HG03095 (cell line): ENCODE results near the gene OR5K2.
A peak's percentile ranks its signal among the peaks of the same experiment; 100 is the strongest.

Source experiments
- ATAC-seq: cut with Tn5 transposase; IDR thresholded peaks from one replicate; pipeline ENCODE4 v1.9.1; 2021; ENCODE audit warnings: moderate library complexity; ENCODE audit not compliant: unreplicated experiment

OR5K2 gene

GRCh38 chr3:98497381-98497780 is at the start of gene OR5K2:
OR5K2 (plus strand) TSS chr3:98497681; CDS start chr3:98497681, 0 bp downstream.
- ATAC-seq = no peak

- ATAC-seq = peak; percentile 34
Measured at GRCh38 chr3:98449606-98450193, 47.8 kb upstream of the OR5K2 start.

- ATAC-seq = no peak
Measured at GRCh38 chr3:98450372-98450771, 47.1 kb upstream of the OR5K2 start.

GRCh38 chr3:98453827-98454226 is 43.7 kb upstream of the OR5K2 start:
- ATAC-seq = no peak

- no peak for ATAC-seq
Measured at GRCh38 chr3:98454929-98455328, 42.6 kb upstream of the OR5K2 start.

GRCh38 chr3:98457543-98457942 is 39.9 kb upstream of the OR5K2 start:
- no peak for ATAC-seq

GRCh38 chr3:98460220-98460619 is 37.3 kb upstream of the OR5K2 start:
- no peak for ATAC-seq

- no peak for ATAC-seq
Measured at GRCh38 chr3:98462901-98463300, 34.6 kb upstream of the OR5K2 start, which contains the start of gene OR5K1. OR5K1 (plus strand) TSS chr3:98463201; CDS start chr3:98469577, 6,376 bp downstream.

- ATAC-seq = no peak
Measured at GRCh38 chr3:98482717-98483482, 14.6 kb upstream of the OR5K2 start.

- ATAC-seq = no peak
Measured at GRCh38 chr3:98483626-98484025, 13.9 kb upstream of the OR5K2 start.

- no peak for ATAC-seq
Measured at GRCh38 chr3:98500019-98500418, 2.5 kb downstream of the OR5K2 start.

GRCh38 chr3:98501270-98501669 is 3.8 kb downstream of the OR5K2 start:
- no peak for ATAC-seq

GRCh38 chr3:98501863-98502576 is 4.5 kb downstream of the OR5K2 start:
- no peak for ATAC-seq

- ATAC-seq = no peak
Measured at GRCh38 chr3:98504539-98504938, 7.1 kb downstream of the OR5K2 start.

GRCh38 chr3:98508582-98508981 is 11.1 kb downstream of the OR5K2 start:
- no peak for ATAC-seq

- ATAC-seq = no peak
Measured at GRCh38 chr3:98512576-98512975, 15.1 kb downstream of the OR5K2 start.

GRCh38 chr3:98513091-98513511 is 15.6 kb downstream of the OR5K2 start:
- no peak for ATAC-seq

- no peak for ATAC-seq
Measured at GRCh38 chr3:98513736-98514135, 16.3 kb downstream of the OR5K2 start.

- ATAC-seq = no peak
Measured at GRCh38 chr3:98514948-98515347, 17.5 kb downstream of the OR5K2 start.

GRCh38 chr3:98518816-98519215 is 21.3 kb downstream of the OR5K2 start:
- no peak for ATAC-seq

- no peak for ATAC-seq
Measured at GRCh38 chr3:98519351-98519750, 21.9 kb downstream of the OR5K2 start.
